Thoracic aorta (tissue), 2 donors: Measurements from ENCODE around the gene CISD2. TPM values are rescaled to one million over a fixed set of nuclear protein-coding genes. Genes with fewer than 3 reads are reported as not detected.

Source experiments
- ATAC-seq: fragments of 150-250 bp; one replicate; pipeline ENCODE4 v1.8.0; 2017; ENCODE audit warnings: low read depth; ENCODE audit not compliant: insufficient number of reproducible peaks, low FRiP score
- DNase-seq: peaks from one replicate; pipeline ENCODE4 v3.0.0-alpha.2; 2020; ENCODE audit warnings: low spot score
- H3K27ac ChIP-seq, 2 donors: fragments of 200-600 bp; sonication (generic); 1 replicate in 1 of 2; 2 replicates in 1 of 2; pipeline ENCODE4 v1.5.1; 2016; ENCODE audit warnings: mild to moderate bottlenecking in 2 of 2, moderate library complexity in 2 of 2
- H3K27me3 ChIP-seq: fragments of 200-600 bp; sonication (generic); replicated peaks from 2 replicates; pipeline ENCODE4 v1.6.0; 2016; ENCODE audit warnings: mild to moderate bottlenecking; ENCODE audit not compliant: insufficient read depth
- H3K36me3 ChIP-seq: fragments of 200-600 bp; sonication (generic); one replicate; pipeline ENCODE4 v1.5.1; 2016
- H3K4me1 ChIP-seq, 2 donors: fragments of 200-600 bp; sonication (generic); 1 replicate in 1 of 2; 2 replicates in 1 of 2; pipeline versions ENCODE4 v1.5.1 to v1.6.0; 2016; ENCODE audit warnings: low read depth in 2 of 2, mild to moderate bottlenecking in 1 of 2; ENCODE audit not compliant: control insufficient read depth in 1 of 2
- H3K4me3 ChIP-seq: fragments of 200-600 bp; sonication (generic); 2 replicates; pipeline ENCODE4 v1.5.1; 2016; ENCODE audit warnings: mild to moderate bottlenecking
- H3K9me3 ChIP-seq: fragments of 200-600 bp; sonication (generic); 2 replicates; pipeline ENCODE4 v1.5.1; 2016
- CTCF ChIP-seq: fragments of 200-600 bp; sonication (generic); IDR thresholded peaks from one replicate; pipeline ENCODE4 v1.5.1; 2019; ENCODE audit warnings: antibody characterized with exemption
- total RNA-seq, 2 donors: library from RNA; depleted of rRNA; stranded (reverse); fragments of >200 nt; gene quantifications; one replicate each; pipeline versions ENCODE4 v1.1.0 to v1.2.3, GENCODE V29; 2016

Gene CISD2
- total RNA-seq, 2 donors from 2014 or later: 4.9 to 10.2 TPM

GRCh38 chr4:102827674-102828496, 40.9 kb upstream of the CISD2 start:
- H3K27ac ChIP-seq: peak overlapping the region; percentile 98 to 100
- H3K27me3 ChIP-seq: no peaks in the 10 kb centered on the region
- H3K9me3 ChIP-seq: no peaks in the 10 kb centered on the region
- H3K4me3 ChIP-seq: peak overlapping the region; percentile 88
- peak; percentile 74 for ATAC-seq
- no peaks in the 10 kb centered on the region for H3K36me3 ChIP-seq
- no peak for TF ChIP-seq CTCF
- DNase-seq: peak; percentile 98
- peaks cover 7 to 26% of the 10 kb centered on the region in 2 donors for H3K4me1 ChIP-seq

- Histone ChIP-seq H3K27ac (peak overlapping the region; percentile 98 to 100), H3K9me3 (no peaks in the 10 kb centered on the region), H3K4me1 (peaks cover 7 to 21% of the 10 kb centered on the region in 2 donors), H3K27me3 (no peaks in the 10 kb centered on the region), H3K4me3 (peak overlapping the region; percentile 88), H3K36me3 (no peaks in the 10 kb centered on the region)
- TF ChIP-seq CTCF: no peak
- DNase-seq (no peak), ATAC-seq (no peak)
Observed at GRCh38 chr4:102828497-102828808, 40.3 kb upstream of the CISD2 start.

GRCh38 chr4:102829803-102830202, 39.0 kb upstream of the CISD2 start:
- no peak for ATAC-seq
- H3K9me3 ChIP-seq: no peaks in the 10 kb centered on the region
- H3K27ac ChIP-seq: no peak overlapping the region
- no peak for DNase-seq
- TF ChIP-seq CTCF: no peak
- H3K4me1 ChIP-seq: peaks cover 0 to 8% of the 10 kb centered on the region in 2 donors
- no peak overlapping the region for H3K4me3 ChIP-seq
- H3K36me3 ChIP-seq: no peaks in the 10 kb centered on the region
- H3K27me3 ChIP-seq: no peaks in the 10 kb centered on the region

- H3K4me1 ChIP-seq: peaks cover 0 to 8% of the 10 kb centered on the region in 2 donors
- no peak for TF ChIP-seq CTCF
- DNase-seq (no peak), ATAC-seq (no peak)
- H3K9me3 ChIP-seq: no peaks in the 10 kb centered on the region
- H3K27ac ChIP-seq: no peak overlapping the region
- H3K4me3 ChIP-seq: no peak overlapping the region
- H3K27me3 ChIP-seq: no peaks in the 10 kb centered on the region
- no peaks in the 10 kb centered on the region for H3K36me3 ChIP-seq
Observed at GRCh38 chr4:102832105-102832504, 36.7 kb upstream of the CISD2 start.

- ATAC-seq: no peak
- no peak overlapping the region for H3K27ac ChIP-seq
- H3K9me3 ChIP-seq: no peaks in the 10 kb centered on the region
- no peak overlapping the region for H3K4me3 ChIP-seq
- peaks cover 0 to 8% of the 10 kb centered on the region in 2 donors for H3K4me1 ChIP-seq
- no peaks in the 10 kb centered on the region for H3K36me3 ChIP-seq
- no peak for DNase-seq
- no peaks in the 10 kb centered on the region for H3K27me3 ChIP-seq
- no peak for TF ChIP-seq CTCF
Observed at GRCh38 chr4:102832667-102833066, 36.1 kb upstream of the CISD2 start.
